Adrenal gland (tissue), 5 donors: ENCODE data around the gene KIR2DL3.
"Not testable (repeated sequence)": the region's sequence is repeated elsewhere in the genome, so short reads cannot be mapped to it uniquely, and the experiment has no call there.

Experiments used
- POLR2A ChIP-seq, 2 donors: fragments of 450-650 bp; IDR thresholded peaks; one replicate each; pipeline ENCODE4 v1.6.1; 2017; ENCODE audit warnings: antibody characterized with exemption in 2 of 2, mild to moderate bottlenecking in 2 of 2, moderate library complexity in 1 of 2
- TF ChIP-seq, protein P1 (sequence below), 6 experiments: fragments of 450-650 bp in 4 of 6; fragments of 200-600 bp in 2 of 6; sonication (generic) in 1 of 6; IDR thresholded peaks; 1 replicate in 5 of 6; 2 replicates in 1 of 6; pipeline versions ENCODE4 v1.5.1 to v1.8.0; 2016 to 2021; ENCODE audit warnings: antibody characterized with exemption in 6 of 6, mild to moderate bottlenecking in 2 of 6, moderate library complexity in 1 of 6
- donor health status: DM: no; HTN: no; CAD: no.

DNA sequence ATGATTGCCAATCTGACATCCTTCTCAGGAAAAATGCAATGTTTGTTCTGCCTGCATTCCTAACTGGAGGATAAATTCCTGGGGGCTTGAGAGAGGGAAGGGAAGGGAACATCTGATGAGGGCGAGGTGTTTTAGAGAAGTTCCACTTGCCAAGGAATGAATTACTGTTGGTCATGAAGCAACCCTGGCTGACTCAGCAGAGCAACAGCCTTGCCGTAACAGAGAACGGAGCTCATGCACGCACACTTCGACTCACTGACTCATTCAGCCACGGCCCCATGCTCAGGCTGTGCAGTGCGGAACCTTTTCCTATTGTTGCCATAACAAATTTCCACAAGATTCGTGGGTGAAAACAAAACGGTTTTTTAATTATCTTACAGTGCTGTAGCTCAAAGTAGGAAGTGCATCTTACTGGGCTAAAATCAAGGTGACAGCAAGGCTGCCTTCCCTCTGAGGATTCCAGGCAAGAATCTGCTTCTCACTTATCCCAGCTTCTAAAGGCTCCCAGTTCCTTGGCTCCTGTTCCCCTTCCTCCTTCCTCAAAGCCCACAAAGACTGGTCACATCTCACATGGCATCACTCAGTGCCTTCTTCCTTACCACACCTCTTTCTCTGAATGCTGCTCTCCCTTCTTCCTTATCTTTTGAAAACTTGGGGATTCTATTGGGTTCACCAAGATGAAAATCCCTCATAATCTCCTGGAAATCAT is 9.5 kb downstream of the KIR2DL3 start:
- TF ChIP-seq, protein P1, sequence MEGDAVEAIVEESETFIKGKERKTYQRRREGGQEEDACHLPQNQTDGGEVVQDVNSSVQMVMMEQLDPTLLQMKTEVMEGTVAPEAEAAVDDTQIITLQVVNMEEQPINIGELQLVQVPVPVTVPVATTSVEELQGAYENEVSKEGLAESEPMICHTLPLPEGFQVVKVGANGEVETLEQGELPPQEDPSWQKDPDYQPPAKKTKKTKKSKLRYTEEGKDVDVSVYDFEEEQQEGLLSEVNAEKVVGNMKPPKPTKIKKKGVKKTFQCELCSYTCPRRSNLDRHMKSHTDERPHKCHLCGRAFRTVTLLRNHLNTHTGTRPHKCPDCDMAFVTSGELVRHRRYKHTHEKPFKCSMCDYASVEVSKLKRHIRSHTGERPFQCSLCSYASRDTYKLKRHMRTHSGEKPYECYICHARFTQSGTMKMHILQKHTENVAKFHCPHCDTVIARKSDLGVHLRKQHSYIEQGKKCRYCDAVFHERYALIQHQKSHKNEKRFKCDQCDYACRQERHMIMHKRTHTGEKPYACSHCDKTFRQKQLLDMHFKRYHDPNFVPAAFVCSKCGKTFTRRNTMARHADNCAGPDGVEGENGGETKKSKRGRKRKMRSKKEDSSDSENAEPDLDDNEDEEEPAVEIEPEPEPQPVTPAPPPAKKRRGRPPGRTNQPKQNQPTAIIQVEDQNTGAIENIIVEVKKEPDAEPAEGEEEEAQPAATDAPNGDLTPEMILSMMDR (IDR thresholded peaks at IDR 0.05) = not testable (repeated sequence)
- TF ChIP-seq POLR2A (IDR thresholded peaks at IDR 0.05) = not testable (repeated sequence)
